GM20000 (cell line): ENCODE measurements around the gene NELFA.
A peak's percentile ranks its signal among the peaks of the same experiment; 100 is the strongest.
"Not testable (repeated sequence)": the region's sequence is repeated elsewhere in the genome, so short reads cannot be mapped to it uniquely, and the experiment has no call there.

Source experiments
- DNase-seq: peaks from one replicate; pipeline ENCODE4 v3.0.0; 2012; ENCODE audit warnings: low spot score
- TF ChIP-seq, protein P1 (sequence below): IDR thresholded peaks from 2 replicates; pipeline ENCODE4 v1.5.1; 2012; ENCODE audit warnings: mild to moderate bottlenecking, control low read depth; ENCODE audit errors: extremely low read depth, missing control alignments

The NELFA gene

DNA sequence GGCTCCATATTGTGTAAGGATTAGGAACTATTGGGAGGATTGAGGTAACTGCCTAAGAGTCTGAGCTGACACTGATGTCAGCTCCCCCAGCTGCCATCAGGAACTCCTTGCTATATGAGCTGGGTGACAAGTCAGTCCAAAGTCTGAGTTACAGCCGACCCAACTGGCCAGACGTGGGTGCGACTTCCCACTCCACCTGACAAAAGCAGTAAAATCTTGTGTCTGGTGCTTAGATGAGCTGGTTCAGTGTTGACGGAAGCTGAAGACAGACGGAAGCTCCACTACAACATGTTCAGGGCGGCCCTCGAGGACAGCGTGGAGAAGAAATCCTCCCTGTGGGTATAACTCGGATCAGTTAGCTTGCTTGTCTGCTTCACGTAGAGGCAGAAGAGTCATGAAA lies 27.6 kb upstream of the NELFA start:
- TF ChIP-seq, protein P1, sequence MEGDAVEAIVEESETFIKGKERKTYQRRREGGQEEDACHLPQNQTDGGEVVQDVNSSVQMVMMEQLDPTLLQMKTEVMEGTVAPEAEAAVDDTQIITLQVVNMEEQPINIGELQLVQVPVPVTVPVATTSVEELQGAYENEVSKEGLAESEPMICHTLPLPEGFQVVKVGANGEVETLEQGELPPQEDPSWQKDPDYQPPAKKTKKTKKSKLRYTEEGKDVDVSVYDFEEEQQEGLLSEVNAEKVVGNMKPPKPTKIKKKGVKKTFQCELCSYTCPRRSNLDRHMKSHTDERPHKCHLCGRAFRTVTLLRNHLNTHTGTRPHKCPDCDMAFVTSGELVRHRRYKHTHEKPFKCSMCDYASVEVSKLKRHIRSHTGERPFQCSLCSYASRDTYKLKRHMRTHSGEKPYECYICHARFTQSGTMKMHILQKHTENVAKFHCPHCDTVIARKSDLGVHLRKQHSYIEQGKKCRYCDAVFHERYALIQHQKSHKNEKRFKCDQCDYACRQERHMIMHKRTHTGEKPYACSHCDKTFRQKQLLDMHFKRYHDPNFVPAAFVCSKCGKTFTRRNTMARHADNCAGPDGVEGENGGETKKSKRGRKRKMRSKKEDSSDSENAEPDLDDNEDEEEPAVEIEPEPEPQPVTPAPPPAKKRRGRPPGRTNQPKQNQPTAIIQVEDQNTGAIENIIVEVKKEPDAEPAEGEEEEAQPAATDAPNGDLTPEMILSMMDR: no peak
- no peak for DNase-seq

DNA sequence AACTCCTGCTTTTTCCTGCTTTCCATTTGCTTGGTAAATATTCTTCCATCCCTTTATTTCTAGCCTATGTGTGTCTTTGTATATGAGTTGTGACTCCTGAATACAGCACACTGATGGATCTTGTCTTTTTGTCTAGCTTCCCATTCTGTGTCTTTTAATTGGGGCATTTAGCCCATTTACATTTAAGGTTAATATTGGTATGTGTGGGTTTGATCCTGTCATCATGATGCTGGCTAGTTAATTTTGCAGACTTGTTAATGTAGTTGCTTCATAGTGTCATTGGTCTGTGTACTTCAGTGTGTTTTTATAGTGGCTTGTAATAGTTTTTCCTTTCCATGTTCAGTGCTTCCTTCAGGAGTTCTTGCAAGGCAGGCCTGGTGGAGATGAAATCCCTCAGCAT lies 22.4 kb upstream of the NELFA start:
- DNase-seq: not testable (repeated sequence)

DNA sequence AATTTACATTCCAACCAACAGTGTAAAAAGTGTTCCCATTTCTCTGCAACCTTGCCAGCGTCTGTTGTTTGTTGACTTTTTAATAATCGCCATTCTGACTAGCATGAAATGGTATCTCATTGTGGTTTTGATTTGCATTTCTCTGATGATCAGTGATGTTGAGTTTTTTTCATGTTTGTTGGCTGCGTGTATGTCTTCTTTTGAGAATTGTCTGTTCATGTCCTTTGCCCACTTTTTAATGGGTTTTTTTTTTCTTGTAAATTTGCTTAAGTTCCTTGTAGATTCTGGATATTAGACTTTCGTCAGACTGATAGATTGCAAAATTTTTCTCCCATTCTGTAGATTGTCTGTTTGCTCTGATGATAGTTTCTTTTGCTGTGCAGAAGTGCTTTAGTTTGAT lies 18.3 kb upstream of the NELFA start:
- not testable (repeated sequence) for DNase-seq

DNA sequence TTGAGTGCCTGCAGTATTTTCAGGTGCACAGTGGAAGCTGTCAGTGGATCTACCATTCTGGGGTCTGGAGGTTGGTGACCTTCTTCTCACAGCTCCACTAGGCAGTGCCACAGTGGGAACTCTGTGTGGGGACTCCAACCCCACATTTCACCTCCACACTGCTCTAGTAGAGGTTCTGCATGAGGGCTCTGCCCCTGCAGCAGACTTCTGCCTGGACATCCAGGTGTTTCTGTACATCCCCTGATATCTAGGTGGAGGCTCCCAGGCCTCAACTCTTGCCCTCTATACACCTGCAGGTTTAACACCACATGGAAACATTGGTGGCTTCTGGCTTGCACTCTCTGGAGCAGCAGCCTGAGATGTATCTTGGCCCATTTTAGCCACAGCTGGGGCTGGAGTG lies 17.0 kb upstream of the NELFA start:
- TF ChIP-seq, protein P1: no peak
- no peak for DNase-seq

DNA sequence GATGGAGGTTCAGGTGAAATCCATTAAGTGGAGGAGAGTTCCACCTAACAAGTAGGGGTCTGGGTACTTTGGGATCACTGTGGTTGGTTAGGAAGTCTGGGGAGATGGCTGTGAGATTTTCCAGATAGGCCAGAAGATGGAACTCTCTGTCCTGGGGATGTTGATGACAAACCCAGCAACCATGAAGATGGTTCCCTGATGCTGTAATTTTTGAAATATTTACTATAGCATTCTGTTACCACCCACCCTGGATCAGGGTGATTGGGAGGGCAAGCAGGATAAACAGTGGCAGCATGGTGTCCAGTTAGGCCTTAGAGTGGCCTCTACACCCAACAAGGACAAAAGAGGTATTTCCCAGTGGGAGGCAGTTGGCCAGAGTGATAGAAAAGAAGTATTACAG lies 15.9 kb upstream of the NELFA start:
- TF ChIP-seq, protein P1: no peak
- DNase-seq: no peak

DNA sequence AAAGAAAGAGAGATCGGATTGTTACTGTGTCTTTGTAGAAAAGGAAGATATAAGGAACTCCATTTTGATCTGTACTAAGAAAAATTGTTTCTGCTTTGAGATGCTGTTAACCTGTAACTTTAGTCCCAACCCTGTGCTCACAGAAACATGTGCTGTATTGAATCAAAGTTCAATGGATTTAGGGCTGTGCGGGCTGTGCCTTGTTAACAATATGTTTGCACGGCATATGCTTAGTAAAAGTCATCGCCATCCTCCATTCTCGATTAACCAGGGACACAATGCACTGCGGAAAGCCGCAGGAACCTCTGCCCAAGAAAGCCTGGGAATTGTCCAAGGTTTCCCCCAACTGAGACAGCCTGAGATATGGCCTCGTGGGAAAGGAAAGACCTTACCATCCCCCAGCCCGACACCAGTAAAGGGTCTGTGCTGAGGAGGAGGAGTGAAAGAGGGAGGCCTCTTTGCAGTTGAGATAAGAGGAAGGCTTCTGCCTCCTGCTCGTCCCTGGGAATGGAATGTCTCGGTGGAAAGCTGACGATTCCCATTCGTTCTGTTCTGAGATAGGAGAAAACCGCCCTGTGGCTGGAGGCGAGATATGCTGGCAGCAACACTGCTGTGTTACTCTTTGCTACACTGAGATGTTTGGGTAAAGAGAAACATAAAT lies 12.7 kb upstream of the NELFA start:
- not testable (repeated sequence) for DNase-seq

DNA sequence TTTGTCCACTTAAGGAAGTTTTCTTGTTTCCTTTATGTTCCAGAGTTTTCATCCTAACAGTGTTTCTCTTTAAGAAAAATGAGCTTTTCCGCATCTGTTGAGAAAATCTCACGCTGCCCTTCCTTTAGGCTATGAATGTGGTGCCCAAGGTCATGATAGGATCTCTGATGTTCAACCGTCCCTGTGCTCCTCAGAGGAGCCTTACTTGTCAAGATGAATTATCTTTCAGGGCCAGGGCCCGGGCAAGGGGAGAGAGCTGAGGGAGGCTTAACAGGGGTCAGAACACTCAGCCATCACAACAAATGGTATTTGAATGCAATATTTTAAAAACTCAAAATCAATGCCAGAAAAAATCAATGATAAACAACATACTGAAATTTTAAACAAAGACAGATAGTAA lies 6.2 kb upstream of the NELFA start:
- TF ChIP-seq, protein P1: no peak
- DNase-seq: no peak

DNA sequence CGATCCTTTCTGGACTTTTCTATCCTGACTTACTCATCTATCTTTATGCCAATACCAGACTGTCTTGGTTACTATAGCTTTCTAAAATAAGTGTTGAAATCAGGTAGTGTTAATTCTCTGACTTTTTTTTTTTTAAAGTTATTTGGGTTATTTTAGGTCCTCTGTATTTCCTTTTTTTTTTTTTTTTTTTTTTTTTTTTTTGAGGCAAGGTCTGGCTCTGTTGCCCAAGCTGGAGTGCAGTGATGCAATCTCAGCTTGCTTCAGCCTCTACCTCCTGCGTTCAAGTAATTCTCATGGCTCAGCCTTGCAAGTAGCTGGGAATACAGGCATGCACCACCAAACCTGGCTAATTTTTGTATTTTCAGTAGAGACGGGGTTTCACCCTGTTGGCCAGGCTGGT lies 2.8 kb upstream of the NELFA start:
- TF ChIP-seq, protein P1: no peak
- DNase-seq: no peak

DNA sequence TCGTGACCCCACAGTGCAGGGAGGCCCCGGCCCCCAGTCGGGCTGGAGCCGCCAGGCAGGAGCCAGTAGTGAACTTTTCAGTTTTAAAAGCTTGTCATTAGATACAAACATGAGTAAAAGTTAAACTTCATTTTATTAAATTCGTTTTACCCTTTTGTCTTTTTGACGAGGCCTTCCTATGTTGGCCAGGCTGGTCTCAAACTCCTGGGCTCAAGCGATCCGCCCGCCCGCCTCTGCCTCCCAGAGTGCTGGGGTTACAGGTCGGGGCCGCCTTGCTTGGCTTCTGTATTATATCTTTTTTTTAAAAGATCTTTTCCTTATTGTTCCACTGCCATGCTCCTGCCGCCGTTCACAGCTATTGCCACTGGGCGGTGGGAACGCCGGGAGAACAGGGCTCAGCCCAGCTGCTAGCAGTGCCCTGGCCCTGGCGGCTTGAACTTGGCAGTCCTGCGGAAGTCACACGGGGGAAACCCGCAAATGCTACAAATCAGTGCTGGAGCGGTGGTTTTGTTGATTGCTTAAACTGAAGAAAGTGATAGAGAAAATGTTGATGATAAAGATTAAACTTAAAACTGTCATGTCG lies 968 bp upstream of the NELFA start:
- peak; percentile 72 for DNase-seq
- TF ChIP-seq, protein P1: no peak
